Measurements from ENCODE around the gene SDK1. TPM values are rescaled to one million over a fixed set of nuclear protein-coding genes. Genes with fewer than 3 reads are reported as not detected.

Gene SDK1
- total and polyA plus RNA-seq, 7 experiments from 2014 or later = 0.07 to 2.5 (median 0.54) TPM

DNA sequence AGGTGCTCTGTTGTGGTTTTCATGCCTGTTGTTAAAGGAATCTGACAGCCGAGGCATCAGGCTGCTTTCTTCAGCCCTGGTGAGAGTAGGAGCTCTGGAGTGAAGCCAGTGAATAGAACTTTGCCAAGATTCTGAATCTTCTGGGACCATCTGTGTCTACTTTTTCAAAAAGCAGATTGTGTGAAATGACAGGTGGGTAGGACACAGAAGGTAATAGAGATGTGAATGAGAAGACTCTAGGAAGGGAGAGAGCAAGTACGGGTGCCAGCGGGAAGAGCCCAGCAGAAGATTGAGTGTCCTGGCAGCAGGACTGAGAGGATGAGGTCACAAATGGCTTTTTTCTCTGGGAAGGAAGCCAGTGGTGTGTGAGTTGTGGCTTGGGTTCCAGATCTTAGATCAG, 429.2 kb downstream of the SDK1 start:
- H3K9me3 ChIP-seq (ENCODE audit: control insufficient read depth in 2 of 3, low read length in 3 of 3) = no peaks in the 10 kb centered on the region
- no peak overlapping the region for H3K27ac ChIP-seq (ENCODE audit: low read depth, low read length)
- no peak overlapping the region for H3K4me3 ChIP-seq (ENCODE audit: low read length)
- H3K4me3 Mint-ChIP-seq = no peak overlapping the region
- POLR2A ChIA-PET = no interaction called here
- no peak for DNase-seq
- no peaks in the 10 kb centered on the region for H3K4me1 Mint-ChIP-seq
- intact Hi-C loops (cut with micrococcal nuclease) = no loop called here
- no peaks in the 10 kb centered on the region for H3K4me1 ChIP-seq (ENCODE audit: control insufficient read depth in 2 of 2, insufficient read depth in 2 of 2, low read length in 2 of 2)
- no peaks in the 10 kb centered on the region for H3K27me3 Mint-ChIP-seq
- CTCF ChIA-PET = no interaction called here
- H3K27me3 ChIP-seq (ENCODE audit: control insufficient read depth in 2 of 2, insufficient read depth in 2 of 2, low read length in 2 of 2) = no peaks in the 10 kb centered on the region
- ATAC-seq = no peak
- no peaks in the 10 kb centered on the region for H3K36me3 ChIP-seq (ENCODE audit: control insufficient read depth in 2 of 3, insufficient read depth in 3 of 3, low read length in 3 of 3)
- H3K27ac Mint-ChIP-seq = no peak overlapping the region
- H3K36me3 Mint-ChIP-seq = peaks cover 0 to 12% (median 3%) of the 10 kb centered on the region in 5 donors
- H3K9me3 Mint-ChIP-seq = peaks cover 0 to 16% (median 4%) of the 10 kb centered on the region in 11 donors

DNA sequence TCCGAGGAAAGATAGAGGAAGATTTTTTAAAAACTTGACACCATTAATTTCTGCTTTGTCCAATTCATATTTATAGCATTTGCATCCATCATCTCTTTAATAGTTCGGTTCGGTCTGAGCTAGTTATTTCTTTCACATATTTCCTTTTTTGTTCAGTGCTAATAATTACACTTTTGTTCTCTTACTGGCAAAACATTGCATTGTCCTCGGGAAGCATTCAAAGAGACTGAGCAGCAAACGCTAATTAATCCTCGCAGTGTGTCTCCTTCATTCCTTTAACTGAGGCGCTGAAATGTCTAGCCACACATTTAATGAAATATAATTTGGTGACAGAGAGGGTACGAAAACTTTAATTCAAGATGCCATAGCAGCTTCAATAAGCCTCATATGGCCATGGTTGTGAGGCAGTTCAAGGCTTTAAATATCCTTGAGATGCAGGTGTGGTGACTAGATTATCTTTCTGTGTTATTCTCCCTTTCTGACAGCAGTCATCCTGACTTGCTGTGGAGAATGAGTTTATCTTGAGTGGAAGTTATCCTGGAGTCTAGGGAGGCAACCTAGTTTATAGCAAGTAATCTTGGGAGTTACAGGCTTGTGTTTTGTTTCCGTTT, 431.4 kb downstream of the SDK1 start:
- peaks cover 0 to 12% (median 3%) of the 10 kb centered on the region in 5 donors for H3K36me3 Mint-ChIP-seq
- no peak for ATAC-seq
- no peaks in the 10 kb centered on the region for H3K4me1 ChIP-seq (ENCODE audit: control insufficient read depth in 2 of 2, insufficient read depth in 2 of 2, low read length in 2 of 2)
- POLR2A ChIA-PET = no interaction called here
- peaks cover 0 to 16% (median 4%) of the 10 kb centered on the region in 11 donors for H3K9me3 Mint-ChIP-seq
- no peak overlapping the region for H3K27ac ChIP-seq (ENCODE audit: low read depth, low read length)
- no peaks in the 10 kb centered on the region for H3K9me3 ChIP-seq (ENCODE audit: control insufficient read depth in 2 of 3, low read length in 3 of 3)
- DNase-seq = no peak
- no peak overlapping the region for H3K4me3 Mint-ChIP-seq
- H3K36me3 ChIP-seq (ENCODE audit: control insufficient read depth in 2 of 3, insufficient read depth in 3 of 3, low read length in 3 of 3) = no peaks in the 10 kb centered on the region
- no peaks in the 10 kb centered on the region for H3K4me1 Mint-ChIP-seq
- no peak overlapping the region for H3K4me3 ChIP-seq (ENCODE audit: low read length)
- H3K27me3 Mint-ChIP-seq = no peaks in the 10 kb centered on the region
- H3K27ac Mint-ChIP-seq = no peak overlapping the region
- intact Hi-C loops (cut with micrococcal nuclease) = no loop called here
- CTCF ChIA-PET = no interaction called here
- H3K27me3 ChIP-seq (ENCODE audit: control insufficient read depth in 2 of 2, insufficient read depth in 2 of 2, low read length in 2 of 2) = no peaks in the 10 kb centered on the region

DNA sequence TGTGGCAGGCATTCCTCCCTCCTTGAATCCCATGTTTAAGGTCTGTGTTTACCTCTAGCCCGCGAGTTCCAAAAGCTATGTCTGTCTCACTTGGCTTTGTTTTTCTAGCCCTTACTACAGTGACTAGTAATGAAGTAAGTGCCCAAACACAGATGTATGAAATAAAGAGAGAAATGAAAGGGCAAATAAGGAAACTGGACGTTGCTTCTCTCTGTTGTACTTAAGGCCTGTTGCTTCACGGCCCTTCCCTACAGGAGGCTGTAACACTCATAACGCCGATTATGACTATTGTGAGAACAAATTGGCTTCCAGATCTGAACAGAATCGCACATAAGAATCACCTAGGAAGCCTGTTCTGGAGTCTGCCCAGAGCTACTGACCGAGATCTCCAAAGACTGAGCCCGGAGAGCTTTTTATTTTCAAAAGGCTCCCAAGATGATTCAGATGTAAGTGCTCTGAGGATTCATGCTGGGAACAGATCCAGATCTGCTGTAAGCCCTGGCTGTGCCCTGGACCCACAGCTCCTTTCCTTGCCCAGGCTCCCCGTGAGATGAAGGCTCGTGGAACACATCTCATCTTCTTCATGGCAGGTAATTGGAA, 432.6 kb downstream of the SDK1 start:
- no peaks in the 10 kb centered on the region for H3K27me3 ChIP-seq (ENCODE audit: control insufficient read depth in 2 of 2, insufficient read depth in 2 of 2, low read length in 2 of 2)
- intact Hi-C loops (cut with micrococcal nuclease) = no loop called here
- no peak overlapping the region for H3K4me3 ChIP-seq (ENCODE audit: low read length)
- DNase-seq (no peak), ATAC-seq (no peak)
- H3K9me3 ChIP-seq (ENCODE audit: control insufficient read depth in 2 of 3, low read length in 3 of 3) = peaks cover 0 to 3% (median 0%) of the 10 kb centered on the region in 3 experiments
- Mint-ChIP-seq H3K36me3 (peaks cover 0 to 7% (median 5%) of the 10 kb centered on the region in 5 donors), H3K27ac (no peak overlapping the region), H3K4me3 (no peak overlapping the region), H3K27me3 (peaks cover 0 to 9% (median 0%) of the 10 kb centered on the region in 5 donors), H3K4me1 (no peaks in the 10 kb centered on the region), H3K9me3 (peaks cover 0 to 20% (median 5%) of the 10 kb centered on the region in 11 donors)
- H3K27ac ChIP-seq (ENCODE audit: low read depth, low read length) = no peak overlapping the region
- no peaks in the 10 kb centered on the region for H3K4me1 ChIP-seq (ENCODE audit: control insufficient read depth in 2 of 2, insufficient read depth in 2 of 2, low read length in 2 of 2)
- ChIA-PET CTCF (no interaction called here), POLR2A (no interaction called here)
- H3K36me3 ChIP-seq (ENCODE audit: control insufficient read depth in 2 of 3, insufficient read depth in 3 of 3, low read length in 3 of 3) = no peaks in the 10 kb centered on the region

DNA sequence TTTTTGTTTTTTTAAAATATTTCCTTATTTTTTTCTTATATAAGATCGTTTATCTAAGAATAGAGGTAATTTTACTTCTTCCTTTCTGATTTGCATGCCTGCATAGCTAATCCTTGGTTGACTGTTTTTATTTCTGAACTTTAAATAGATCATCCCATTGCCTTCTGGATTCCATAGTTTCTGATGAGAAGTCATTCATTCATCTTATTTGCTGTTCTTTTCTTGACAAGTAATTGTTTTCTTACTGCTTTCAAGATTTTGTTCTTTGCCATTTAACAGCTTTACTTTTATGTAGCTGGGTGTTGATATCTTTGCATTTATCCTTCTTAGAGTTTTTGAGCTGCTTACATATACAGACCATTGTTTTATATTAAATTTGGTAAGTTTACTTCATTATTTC, 437.9 kb downstream of the SDK1 start:
- no peak overlapping the region for H3K27ac ChIP-seq (ENCODE audit: low read depth, low read length)
- no peaks in the 10 kb centered on the region for H3K4me1 ChIP-seq (ENCODE audit: control insufficient read depth in 2 of 2, insufficient read depth in 2 of 2, low read length in 2 of 2)
- DNase-seq (no peak), ATAC-seq (no peak)
- Mint-ChIP-seq H3K36me3 (peaks cover 0 to 9% (median 3%) of the 10 kb centered on the region in 5 donors), H3K9me3 (peaks cover 0 to 29% (median 8%) of the 10 kb centered on the region in 11 donors), H3K27me3 (peaks cover 0 to 12% (median 6%) of the 10 kb centered on the region in 5 donors), H3K27ac (no peak overlapping the region), H3K4me1 (no peaks in the 10 kb centered on the region), H3K4me3 (no peak overlapping the region)
- peaks cover 0 to 3% (median 0%) of the 10 kb centered on the region in 3 experiments for H3K9me3 ChIP-seq (ENCODE audit: control insufficient read depth in 2 of 3, low read length in 3 of 3)
- H3K4me3 ChIP-seq (ENCODE audit: low read length) = no peak overlapping the region
- intact Hi-C loops (cut with micrococcal nuclease) = no loop called here
- ChIA-PET CTCF (no interaction called here), POLR2A (no interaction called here)
- no peaks in the 10 kb centered on the region for H3K27me3 ChIP-seq (ENCODE audit: control insufficient read depth in 2 of 2, insufficient read depth in 2 of 2, low read length in 2 of 2)
- no peaks in the 10 kb centered on the region for H3K36me3 ChIP-seq (ENCODE audit: control insufficient read depth in 2 of 3, insufficient read depth in 3 of 3, low read length in 3 of 3)

DNA sequence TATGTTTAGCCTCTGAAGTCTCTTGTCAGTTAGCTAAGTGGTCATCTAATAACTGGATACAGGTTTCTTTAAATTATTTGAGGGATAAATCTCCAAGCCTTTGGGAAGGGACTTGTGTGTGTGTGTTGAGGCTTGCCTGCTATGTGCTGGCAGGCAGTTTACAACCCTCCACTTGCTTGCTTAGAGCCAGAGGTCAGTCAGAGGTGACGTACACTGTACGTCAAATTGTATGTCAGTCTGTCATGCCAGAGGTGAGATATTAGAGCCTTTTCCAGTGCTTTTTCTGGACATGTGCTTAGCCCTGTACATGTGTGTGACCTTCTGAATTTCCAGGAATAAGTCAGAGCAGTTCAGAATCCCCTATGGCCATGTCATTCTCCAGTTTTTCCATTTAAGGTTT, 438.9 kb downstream of the SDK1 start:
- H3K4me1 Mint-ChIP-seq = no peaks in the 10 kb centered on the region
- intact Hi-C loops (cut with micrococcal nuclease) = no loop called here

DNA sequence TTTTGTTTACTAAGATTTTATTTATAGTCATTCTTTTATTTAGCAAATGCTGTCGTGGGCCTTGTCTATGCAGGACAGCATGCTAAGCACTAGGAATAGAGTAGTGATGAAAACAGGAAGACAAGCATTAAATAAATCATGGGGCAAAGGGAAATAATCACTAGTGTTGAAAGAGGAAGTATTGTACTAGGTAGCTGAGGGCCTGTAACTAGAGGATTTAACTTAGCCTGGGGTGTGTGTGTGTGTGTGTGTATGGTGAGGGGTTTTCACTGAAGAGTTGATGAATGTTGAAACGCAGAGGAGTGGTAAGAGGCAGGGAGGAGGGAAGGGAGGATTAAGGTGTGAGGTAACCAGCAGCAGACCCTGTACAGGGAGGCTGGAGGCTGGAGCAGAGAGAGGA, 446.4 kb downstream of the SDK1 start:
- Mint-ChIP-seq H3K9me3 (no peaks in the 10 kb centered on the region), H3K27me3 (peaks cover 0 to 10% (median 6%) of the 10 kb centered on the region in 5 donors), H3K4me3 (no peak overlapping the region), H3K27ac (no peak overlapping the region), H3K36me3 (no peaks in the 10 kb centered on the region), H3K4me1 (peaks cover 0 to 3% (median 0%) of the 10 kb centered on the region in 7 donors)
- no peak overlapping the region for H3K4me3 ChIP-seq (ENCODE audit: low read length)
- ATAC-seq (no peak), DNase-seq (no peak)
- H3K36me3 ChIP-seq (ENCODE audit: control insufficient read depth in 2 of 3, insufficient read depth in 3 of 3, low read length in 3 of 3) = no peaks in the 10 kb centered on the region
- POLR2A ChIA-PET = no interaction called here
- intact Hi-C loops (cut with micrococcal nuclease) = no loop called here
- H3K27ac ChIP-seq (ENCODE audit: low read depth, low read length) = no peak overlapping the region
- no peaks in the 10 kb centered on the region for H3K27me3 ChIP-seq (ENCODE audit: control insufficient read depth in 2 of 2, insufficient read depth in 2 of 2, low read length in 2 of 2)
- H3K4me1 ChIP-seq (ENCODE audit: control insufficient read depth in 2 of 2, insufficient read depth in 2 of 2, low read length in 2 of 2) = no peaks in the 10 kb centered on the region
- H3K9me3 ChIP-seq (ENCODE audit: control insufficient read depth in 2 of 3, low read length in 3 of 3) = no peaks in the 10 kb centered on the region
- CTCF ChIA-PET = no interaction called here

More for the DNA sequence above, 438.9 kb downstream of the SDK1 start:
- DNase-seq (no peak), ATAC-seq (no peak)
- CTCF ChIA-PET = no interaction called here
- no peaks in the 10 kb centered on the region for H3K27me3 ChIP-seq (ENCODE audit: control insufficient read depth in 2 of 2, insufficient read depth in 2 of 2, low read length in 2 of 2)
- H3K4me3 ChIP-seq (ENCODE audit: low read length) = no peak overlapping the region
- H3K9me3 ChIP-seq (ENCODE audit: control insufficient read depth in 2 of 3, low read length in 3 of 3) = peaks cover 0 to 3% (median 0%) of the 10 kb centered on the region in 3 experiments
- Mint-ChIP-seq H3K27ac (no peak overlapping the region), H3K9me3 (peaks cover 0 to 29% (median 8%) of the 10 kb centered on the region in 11 donors), H3K36me3 (peaks cover 0 to 9% (median 3%) of the 10 kb centered on the region in 5 donors), H3K4me3 (no peak overlapping the region), H3K27me3 (peaks cover 0 to 16% (median 7%) of the 10 kb centered on the region in 5 donors)
- no peaks in the 10 kb centered on the region for H3K36me3 ChIP-seq (ENCODE audit: control insufficient read depth in 2 of 3, insufficient read depth in 3 of 3, low read length in 3 of 3)
- POLR2A ChIA-PET = no interaction called here
- no peaks in the 10 kb centered on the region for H3K4me1 ChIP-seq (ENCODE audit: control insufficient read depth in 2 of 2, insufficient read depth in 2 of 2, low read length in 2 of 2)
- H3K27ac ChIP-seq (ENCODE audit: low read depth, low read length) = no peak overlapping the region

DNA sequence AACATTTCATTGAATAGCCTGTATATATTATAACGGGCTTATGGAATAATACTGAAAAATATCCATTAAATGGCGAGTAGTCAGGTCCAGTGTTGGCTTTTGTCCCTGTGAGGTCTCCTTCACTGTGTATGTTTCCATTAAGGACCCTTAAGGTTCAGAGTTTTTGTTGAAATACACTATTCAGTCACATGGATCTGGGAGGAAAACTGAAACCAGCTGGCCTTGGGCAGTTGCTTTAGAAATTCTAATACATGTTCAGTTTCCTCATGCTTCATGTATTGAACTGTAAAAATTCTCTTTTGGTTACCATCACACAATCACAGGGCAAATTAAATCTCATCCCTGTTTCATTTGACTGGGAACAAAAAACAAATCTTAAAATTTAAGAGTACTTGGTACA, 447.3 kb downstream of the SDK1 start:
- Mint-ChIP-seq H3K27me3 (peaks cover 0 to 10% (median 0%) of the 10 kb centered on the region in 5 donors), H3K9me3 (no peaks in the 10 kb centered on the region), H3K36me3 (no peaks in the 10 kb centered on the region), H3K27ac (no peak overlapping the region), H3K4me3 (no peak overlapping the region), H3K4me1 (peaks cover 0 to 3% (median 0%) of the 10 kb centered on the region in 7 donors)
- Histone ChIP-seq H3K36me3 (ENCODE audit: control insufficient read depth in 2 of 3, insufficient read depth in 3 of 3, low read length in 3 of 3) (no peaks in the 10 kb centered on the region), H3K4me3 (ENCODE audit: low read length) (no peak overlapping the region), H3K27me3 (ENCODE audit: control insufficient read depth in 2 of 2, insufficient read depth in 2 of 2, low read length in 2 of 2) (no peaks in the 10 kb centered on the region), H3K4me1 (ENCODE audit: control insufficient read depth in 2 of 2, insufficient read depth in 2 of 2, low read length in 2 of 2) (no peaks in the 10 kb centered on the region), H3K27ac (ENCODE audit: low read depth, low read length) (no peak overlapping the region), H3K9me3 (ENCODE audit: control insufficient read depth in 2 of 3, low read length in 3 of 3) (no peaks in the 10 kb centered on the region)
- intact Hi-C loops (cut with micrococcal nuclease) = no loop called here
- CTCF ChIA-PET = interaction anchor here (0.6 kb wide), 1 partner anchor 298 kb away, joined by 4 read pairs; no protein-coding TSS in a partner anchor
- POLR2A ChIA-PET = no interaction called here
- no peak for ATAC-seq
- DNase-seq = no peak

All from naive thymus-derived CD4-positive, alpha-beta T cell (primary cell).